NCI-H146 (cell line): ENCODE results near the gene TBXAS1.

ENCODE experiments used
- DNase-seq: peaks from one replicate; lab custom pipeline; 2025; lab: John Stamatoyannopoulos, UW

TBXAS1 gene

GRCh38 chr7:139855498-139856270 is 26.6 kb downstream of the TBXAS1 start:
- no peak for DNase-seq

GRCh38 chr7:139857791-139858190 is 28.7 kb downstream of the TBXAS1 start:
- no peak for DNase-seq

- no peak for DNase-seq
Observed at GRCh38 chr7:139860090-139860775, 31.2 kb downstream of the TBXAS1 start.

GRCh38 chr7:139861803-139862202 is 32.7 kb downstream of the TBXAS1 start:
- no peak for DNase-seq

GRCh38 chr7:139866047-139866837 is 37.2 kb downstream of the TBXAS1 start:
- DNase-seq = no peak

- DNase-seq = no peak
Observed at GRCh38 chr7:139867847-139868246, 38.8 kb downstream of the TBXAS1 start.

GRCh38 chr7:139869886-139870285 is 40.8 kb downstream of the TBXAS1 start:
- DNase-seq = no peak

- DNase-seq = no peak
Observed at GRCh38 chr7:139870380-139870779, 41.3 kb downstream of the TBXAS1 start.

- no peak for DNase-seq
Observed at GRCh38 chr7:139871331-139871730, 42.3 kb downstream of the TBXAS1 start.

- no peak for DNase-seq
Observed at GRCh38 chr7:139871820-139872219, 42.8 kb downstream of the TBXAS1 start.

- DNase-seq = no peak
Observed at GRCh38 chr7:139873593-139874301, 44.7 kb downstream of the TBXAS1 start.

- DNase-seq = no peak
Observed at GRCh38 chr7:139874302-139874629, 45.2 kb downstream of the TBXAS1 start.

- DNase-seq = no peak
Observed at GRCh38 chr7:139875821-139876241, 46.8 kb downstream of the TBXAS1 start.

GRCh38 chr7:139876622-139877283 is 47.7 kb downstream of the TBXAS1 start:
- DNase-seq = no peak

GRCh38 chr7:139883814-139884213 is 54.8 kb downstream of the TBXAS1 start:
- no peak for DNase-seq

GRCh38 chr7:139884441-139884840 is 55.4 kb downstream of the TBXAS1 start:
- DNase-seq = no peak

- no peak for DNase-seq
Observed at GRCh38 chr7:139885511-139885910, 56.4 kb downstream of the TBXAS1 start.

GRCh38 chr7:139886206-139886605 is 57.1 kb downstream of the TBXAS1 start:
- DNase-seq = no peak

GRCh38 chr7:139886899-139887298 is 57.8 kb downstream of the TBXAS1 start:
- no peak for DNase-seq

GRCh38 chr7:139887992-139888481 is 59.0 kb downstream of the TBXAS1 start:
- no peak for DNase-seq

GRCh38 chr7:139889186-139889871 is 60.3 kb downstream of the TBXAS1 start:
- no peak for DNase-seq
